GM19397 (cell line): ENCODE data around the gene KLK6.

Experiments
- ATAC-seq: cut with Tn5 transposase; IDR thresholded peaks from one replicate; pipeline ENCODE4 v1.9.1; 2021; ENCODE audit warnings: mild to moderate bottlenecking, moderate library complexity; ENCODE audit not compliant: unreplicated experiment

KLK6 gene

DNA sequence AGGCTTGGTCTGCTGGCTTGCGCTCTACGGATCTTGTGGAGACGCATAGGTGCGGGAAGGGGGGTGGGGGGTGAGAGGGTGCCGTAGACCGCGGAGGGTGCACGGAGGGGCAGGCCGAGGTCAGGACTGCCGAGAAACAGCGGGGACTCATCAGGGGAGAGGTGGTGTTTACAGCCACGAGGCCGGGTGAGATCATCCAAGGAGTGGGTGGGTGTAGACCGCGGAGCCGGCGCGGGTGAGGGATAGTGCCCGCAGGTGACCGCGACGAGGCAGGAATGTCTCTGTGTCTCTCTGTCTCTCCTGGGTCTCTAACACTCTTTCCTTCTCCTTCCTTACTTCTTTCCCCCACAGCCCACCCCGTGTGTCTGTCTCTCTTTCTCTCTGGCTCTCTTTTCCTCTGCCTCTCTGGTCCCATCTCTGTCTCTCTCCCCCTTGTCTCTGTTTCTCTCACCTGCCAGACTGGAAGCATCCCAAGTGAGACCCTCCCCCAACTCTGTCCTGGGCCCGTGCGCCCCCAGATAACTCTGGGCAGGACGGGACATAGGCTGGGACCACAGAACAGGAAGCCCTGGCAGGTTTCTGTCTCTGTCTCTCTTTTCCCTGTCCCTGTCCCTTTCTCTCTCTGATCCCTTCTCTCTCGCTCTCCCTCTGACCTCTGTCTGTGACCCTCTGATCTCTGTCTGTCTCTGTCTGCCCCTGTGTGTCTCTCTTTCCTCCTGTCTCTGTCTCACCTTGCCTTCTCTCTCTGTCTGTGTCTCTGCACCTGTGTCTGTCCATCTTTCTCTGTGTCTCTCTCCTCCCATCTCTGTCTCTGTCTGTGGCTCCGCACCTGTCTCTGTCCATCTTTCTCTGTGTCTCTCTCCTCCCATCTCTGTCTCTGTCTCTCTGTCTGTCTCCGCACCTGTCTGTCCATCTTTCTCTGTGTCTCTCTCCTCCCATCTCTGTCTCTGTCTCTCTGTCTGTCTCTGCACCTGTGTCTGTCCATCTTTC is 56.4 kb downstream of the KLK6 start:
- no peak for ATAC-seq

DNA sequence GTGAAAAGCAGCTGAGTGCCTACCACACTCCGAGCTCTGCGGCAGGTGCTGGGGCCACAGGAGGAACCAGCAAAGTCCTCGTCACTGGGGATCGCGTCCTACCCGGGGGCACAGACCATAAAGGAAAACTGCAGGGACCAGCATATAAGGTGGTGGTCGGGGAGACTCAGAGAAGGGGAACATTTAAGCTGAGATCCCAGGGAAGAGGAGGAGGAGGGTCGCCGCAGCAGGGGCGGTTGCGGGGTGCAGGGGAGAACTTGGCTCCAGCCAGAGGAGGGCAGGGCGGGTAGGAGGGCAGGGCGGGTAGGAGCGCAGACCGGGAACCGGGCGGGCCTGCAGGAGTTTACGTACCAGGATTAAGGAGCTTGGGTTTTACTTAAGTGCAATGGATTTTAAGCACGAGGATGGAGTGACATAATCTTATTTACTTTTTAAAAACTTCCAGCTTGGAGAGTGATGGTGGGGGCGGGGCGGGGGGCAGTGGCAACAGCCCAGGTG is 57.2 kb downstream of the KLK6 start:
- ATAC-seq, result no peak

DNA sequence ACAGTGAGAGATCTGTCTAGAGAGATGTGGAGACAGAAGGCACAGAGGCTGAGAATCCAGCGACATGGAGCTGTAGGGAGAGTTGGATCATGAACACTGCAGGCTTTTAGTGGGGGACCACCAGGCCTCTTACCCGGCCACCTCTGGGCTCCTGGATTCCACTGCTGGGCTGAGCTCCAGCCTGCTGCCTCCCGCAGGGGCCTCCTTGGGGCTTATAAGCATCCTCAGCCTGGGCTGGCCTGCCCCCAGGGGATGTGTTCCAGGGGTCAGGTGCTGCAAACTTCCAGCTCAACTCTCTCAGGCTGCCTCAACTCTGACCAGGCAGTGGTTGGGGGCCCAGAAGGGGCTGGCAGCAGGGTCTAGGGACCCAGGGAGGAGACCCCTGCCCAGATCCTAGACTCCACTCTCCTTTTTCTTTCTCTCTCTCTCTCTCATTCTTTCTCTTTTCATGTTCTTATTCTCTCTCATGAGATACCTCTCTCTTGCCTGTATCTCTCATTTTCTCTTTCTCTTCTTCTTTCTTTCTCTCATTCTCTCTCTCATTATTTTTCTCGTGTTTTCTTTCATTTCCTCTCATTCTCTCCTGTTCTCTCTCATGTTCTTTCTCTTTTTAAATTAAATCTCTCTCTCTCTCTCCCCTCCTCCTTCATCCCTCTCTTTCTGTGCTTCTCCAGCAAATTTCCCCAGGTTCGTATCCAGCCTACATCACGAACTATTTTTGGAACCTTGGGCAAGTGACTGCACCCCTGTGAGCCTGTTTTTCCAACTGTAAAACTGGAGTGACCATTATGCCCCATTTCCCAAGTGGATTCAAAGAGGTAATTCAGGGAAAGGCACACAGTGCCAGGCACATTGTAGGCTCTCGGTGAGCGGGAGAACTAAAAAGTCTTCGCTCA is 57.9 kb downstream of the KLK6 start, which contains the start of gene KLK4:
Gene KLK4 (minus strand): TSS at position 190 of the 896 bp plus-strand sequence. CDS start 657 bp downstream, outside the sequence.
- ATAC-seq, result no peak

GRCh38 chr19:50910722-50911121 is 58.7 kb downstream of the KLK6 start:
- ATAC-seq, result no peak

DNA sequence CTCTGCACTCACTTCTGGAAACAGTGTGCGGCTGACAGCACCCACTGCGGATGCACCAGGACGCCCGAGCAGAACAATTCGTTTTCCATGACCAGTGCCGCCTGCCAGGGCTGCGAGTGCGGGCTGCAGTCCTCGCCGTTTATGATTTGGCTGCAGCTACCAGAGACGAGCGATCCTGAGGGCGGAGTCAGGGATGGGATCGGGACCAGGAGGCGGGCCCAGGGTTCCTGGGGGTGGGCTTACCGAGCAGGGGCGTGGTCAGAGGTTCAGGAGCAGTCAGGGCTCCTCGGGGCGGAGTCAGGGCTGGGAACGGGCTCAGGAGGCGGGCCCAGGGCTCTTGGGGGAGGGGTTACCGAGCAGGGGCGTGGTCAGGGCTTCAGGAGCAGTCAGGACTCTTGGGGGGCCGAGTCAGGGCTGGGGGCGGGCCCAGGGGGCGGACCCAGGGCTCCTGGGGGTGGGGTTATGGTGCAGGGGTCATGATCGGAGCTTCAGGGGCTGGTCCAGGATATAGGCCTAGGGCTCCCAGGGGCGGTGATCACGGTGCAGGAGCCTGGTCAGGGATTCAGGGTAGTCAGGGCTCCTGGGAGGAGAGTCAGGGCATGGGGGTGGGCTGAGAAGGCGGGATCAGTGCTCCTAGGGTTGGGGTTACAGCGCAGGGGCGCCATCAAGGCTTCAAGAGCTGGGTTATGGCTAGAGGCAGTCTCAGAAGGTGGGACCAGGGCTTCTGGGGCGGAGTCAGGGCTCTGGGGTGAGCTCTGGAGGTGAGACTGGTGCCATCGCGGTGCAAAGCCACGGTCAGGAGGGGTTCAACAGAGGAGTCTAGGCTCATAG is 59.9 kb downstream of the KLK6 start:
- ATAC-seq, result no peak
